Stimulated activated CD8-positive, alpha-beta memory T cell treated with anti-CD3 and anti-CD28 coated beads, Interleukin-2, amount 100 ng/mL, for 48 hours (primary cell): ENCODE results near the gene TRIP10.
A peak's percentile ranks its signal among the peaks of the same experiment; 100 is the strongest.
"Not testable (repeated sequence)": the region's sequence is repeated elsewhere in the genome, so short reads cannot be mapped to it uniquely, and the experiment has no call there.

Experiments used
- DNase-seq, 2 donors: peaks; one replicate each; pipeline ENCODE4 v3.0.0-alpha.2; 2020; ENCODE audit warnings: low read depth in 2 of 2

Gene TRIP10

GRCh38 chr19:6768236-6768785 lies 28.8 kb downstream of the TRIP10 start:
- no peak for DNase-seq

- no peak for DNase-seq
Measured at GRCh38 chr19:6769006-6769619, 29.6 kb downstream of the TRIP10 start.

DNA sequence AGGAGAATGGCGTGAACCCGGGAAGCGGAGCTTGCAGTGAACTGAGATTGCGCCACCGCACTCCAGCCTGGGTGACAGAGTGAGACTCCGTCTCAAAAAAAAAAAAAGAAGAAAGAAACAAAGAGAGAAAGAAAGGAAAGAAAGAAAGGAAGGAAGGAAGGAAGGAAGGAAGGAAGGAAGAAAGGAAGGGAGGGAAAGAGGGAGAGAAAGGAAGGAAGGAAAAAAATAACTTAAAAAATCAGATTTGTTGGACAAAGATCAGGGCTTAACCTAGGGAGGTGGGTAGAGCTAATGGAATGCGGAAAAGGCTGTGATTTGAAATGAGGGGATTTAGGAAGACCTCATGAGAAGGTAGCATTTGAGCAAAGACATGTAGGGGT lies 32.2 kb downstream of the TRIP10 start:
- not testable (repeated sequence) for DNase-seq

GRCh38 chr19:6772028-6772865 lies 32.8 kb downstream of the TRIP10 start, which contains the start of gene VAV1:
Gene VAV1 (plus strand): TSS chr19:6772708. CDS start chr19:6772808, 100 bp downstream.
- DNase-seq: peak; percentile 71 to 72

GRCh38 chr19:6772866-6773322 lies 33.4 kb downstream of the TRIP10 start:
- DNase-seq: no peak

- DNase-seq: peak; percentile 50 to 59
Measured at GRCh38 chr19:6773323-6773931, 33.9 kb downstream of the TRIP10 start.

DNA sequence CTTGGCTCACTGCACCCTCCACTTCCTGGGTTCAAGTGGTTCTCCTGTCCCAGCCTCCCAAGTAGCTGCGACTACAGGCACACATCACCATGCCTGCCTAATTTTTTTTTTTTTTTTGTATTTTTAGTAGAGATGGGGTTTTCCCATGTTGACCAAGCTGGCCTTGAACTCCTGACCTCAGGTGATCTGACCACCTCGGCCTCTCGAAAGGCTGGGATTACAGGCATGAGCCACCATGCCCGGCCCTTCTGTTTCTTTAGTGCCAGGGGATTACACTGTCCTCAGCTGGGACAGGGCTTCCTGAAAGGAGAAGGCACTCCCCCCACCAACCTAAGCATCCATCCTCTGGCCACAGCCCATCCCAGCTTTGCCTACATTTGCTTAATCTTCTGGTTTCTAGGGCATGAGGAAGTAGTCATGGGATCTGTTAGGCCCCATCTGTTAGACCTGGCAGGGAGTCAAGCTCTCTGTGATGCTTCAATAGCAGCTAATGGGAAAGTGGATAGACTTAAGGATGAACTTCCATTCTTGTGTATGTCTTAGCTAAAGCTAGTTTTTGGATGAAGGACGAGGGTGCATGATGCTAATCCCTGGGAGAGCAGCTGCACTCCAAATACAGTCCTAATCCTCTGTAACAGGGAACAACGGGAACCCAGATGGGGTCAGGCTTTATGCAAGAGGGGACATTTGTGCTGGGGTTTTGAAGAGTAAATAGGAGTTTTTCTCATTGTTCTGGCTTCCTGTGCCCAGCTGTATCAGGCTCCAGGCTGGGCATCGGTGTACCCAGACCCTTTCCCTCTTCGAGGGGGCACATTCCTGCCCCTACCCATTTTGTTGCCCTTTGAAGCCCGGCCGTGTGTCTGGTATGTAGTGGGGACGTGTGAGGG lies 35.6 kb downstream of the TRIP10 start:
- no peak for DNase-seq

GRCh38 chr19:6776045-6776444 lies 36.6 kb downstream of the TRIP10 start:
- DNase-seq: not testable (repeated sequence)

DNA sequence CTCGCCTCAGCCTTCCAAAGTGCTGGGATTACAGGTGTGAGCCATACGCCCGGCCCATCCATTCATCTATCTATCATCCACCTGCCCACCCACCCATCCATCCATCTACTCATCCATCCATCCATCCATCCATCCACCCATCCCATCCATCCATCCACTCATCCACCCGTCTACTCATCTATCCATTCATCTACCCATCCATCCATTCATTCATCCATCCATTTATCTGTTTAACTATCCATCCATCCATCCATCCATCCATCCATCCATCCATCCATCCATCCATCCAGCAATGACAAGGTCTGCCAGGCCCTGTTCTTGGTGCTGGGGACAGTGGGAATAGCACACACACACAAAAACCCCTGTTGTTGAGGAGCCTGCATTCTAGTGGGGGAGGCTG lies 37.5 kb downstream of the TRIP10 start:
- no peak for DNase-seq

DNA sequence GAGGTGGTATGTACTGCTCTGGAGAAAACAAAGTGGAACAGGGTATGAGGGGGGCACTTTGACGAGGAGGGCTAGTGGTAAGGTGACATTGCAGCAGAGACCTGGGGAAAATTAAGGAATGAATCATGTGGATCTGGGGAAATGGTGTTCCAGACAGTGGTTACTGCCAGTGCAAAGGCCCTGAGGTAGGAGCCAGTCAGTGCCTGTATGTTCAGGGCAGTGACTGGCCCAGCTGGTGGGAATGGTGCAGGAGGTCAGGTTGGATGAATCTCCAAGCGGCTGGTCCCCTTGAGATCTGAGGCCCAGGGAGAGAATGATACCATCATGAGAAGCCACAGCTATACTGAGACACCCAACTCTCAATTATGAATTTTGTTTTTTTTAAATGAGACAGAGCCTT lies 38.0 kb downstream of the TRIP10 start:
- no peak for DNase-seq

- DNase-seq: no peak
Measured at GRCh38 chr19:6778386-6778785, 38.9 kb downstream of the TRIP10 start.

GRCh38 chr19:6779206-6779605 lies 39.7 kb downstream of the TRIP10 start:
- DNase-seq: no peak

- DNase-seq: no peak
Measured at GRCh38 chr19:6787393-6787792, 47.9 kb downstream of the TRIP10 start.

DNA sequence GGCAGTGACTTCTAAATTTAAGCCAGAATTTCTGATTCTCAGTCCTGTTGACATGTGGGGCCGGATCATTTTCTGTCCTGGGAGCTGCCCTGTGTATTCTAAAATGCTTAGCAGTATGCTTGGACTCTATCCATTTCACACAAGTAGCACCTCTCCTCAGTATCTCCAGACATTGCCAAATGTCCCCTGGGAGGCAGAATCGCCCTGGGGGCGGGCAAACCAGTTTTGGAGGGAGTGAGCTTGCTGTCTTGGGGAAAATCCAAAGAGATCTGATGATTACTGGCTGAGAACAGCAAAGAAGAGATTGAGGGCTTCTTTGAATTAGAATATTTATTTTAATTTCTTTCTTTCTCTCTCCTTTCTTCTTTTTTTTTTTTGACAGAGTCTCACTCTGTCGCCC lies 49.4 kb downstream of the TRIP10 start:
- DNase-seq: no peak

DNA sequence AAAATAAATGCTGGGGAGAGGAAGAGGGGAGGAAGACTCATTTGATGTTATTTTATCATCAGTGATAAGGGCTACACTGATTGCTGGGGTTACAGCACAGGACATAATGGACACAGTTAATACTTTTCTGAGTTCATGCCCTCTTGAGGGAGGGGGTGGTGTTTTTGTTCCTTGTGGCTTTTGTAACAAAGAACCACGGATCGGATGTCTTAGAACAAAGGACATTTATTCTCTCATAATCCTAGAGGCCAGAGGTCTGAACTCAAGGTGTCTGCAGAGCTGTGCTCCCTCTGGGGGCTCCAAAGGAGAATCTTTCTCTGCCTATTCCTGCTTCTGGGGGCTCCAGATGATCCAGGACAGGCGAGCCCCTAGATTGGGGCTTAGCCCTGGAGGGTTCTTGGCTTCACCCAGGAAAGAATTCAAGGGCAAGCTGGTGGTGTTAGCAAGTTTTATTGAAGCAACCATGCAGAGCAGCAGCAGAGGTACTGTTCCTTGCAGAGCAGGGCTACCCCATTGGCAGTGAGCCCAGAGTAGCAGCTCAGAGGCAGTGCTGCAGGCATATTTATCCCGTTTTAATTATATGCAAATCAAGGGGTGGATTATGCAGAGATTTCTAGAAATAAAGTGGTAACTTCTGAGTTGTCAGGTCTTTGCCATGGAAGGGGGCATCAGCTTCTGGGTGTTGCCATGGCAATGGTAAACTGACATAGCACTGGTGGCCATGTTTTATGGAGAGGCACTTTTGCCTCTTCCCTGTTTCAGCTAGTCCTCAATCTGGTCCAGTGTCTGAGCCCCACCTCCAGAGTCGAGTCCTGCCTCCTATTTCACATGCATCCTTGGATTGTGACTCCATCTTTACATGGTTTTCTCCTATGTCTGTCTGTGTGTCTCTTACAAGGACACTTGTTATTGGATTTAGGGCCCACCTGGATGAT lies 51.0 kb downstream of the TRIP10 start:
- no peak for DNase-seq

- no peak for DNase-seq
Measured at GRCh38 chr19:6791237-6791636, 51.8 kb downstream of the TRIP10 start.

- DNase-seq: no peak
Measured at GRCh38 chr19:6793411-6793810, 53.9 kb downstream of the TRIP10 start.

DNA sequence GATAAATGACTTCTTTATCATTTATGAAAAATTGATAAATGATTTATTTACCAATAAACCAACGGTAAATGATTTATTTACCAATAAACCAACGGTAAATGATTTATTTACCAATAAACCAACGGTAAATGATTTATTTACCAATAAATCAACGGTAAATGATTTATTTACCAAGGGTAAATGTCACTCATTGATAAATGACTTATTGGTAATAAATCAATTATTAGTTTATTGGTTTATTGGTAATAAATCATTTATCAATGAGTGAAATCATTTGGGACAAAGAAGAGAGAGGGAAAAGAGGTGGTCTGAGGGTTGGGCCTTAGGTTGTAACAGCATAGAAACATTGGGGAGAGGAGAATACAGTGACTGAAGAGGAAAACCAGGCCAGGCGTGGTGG lies 54.5 kb downstream of the TRIP10 start:
- no peak for DNase-seq

GRCh38 chr19:6794686-6795431 lies 55.4 kb downstream of the TRIP10 start:
- DNase-seq: no peak

DNA sequence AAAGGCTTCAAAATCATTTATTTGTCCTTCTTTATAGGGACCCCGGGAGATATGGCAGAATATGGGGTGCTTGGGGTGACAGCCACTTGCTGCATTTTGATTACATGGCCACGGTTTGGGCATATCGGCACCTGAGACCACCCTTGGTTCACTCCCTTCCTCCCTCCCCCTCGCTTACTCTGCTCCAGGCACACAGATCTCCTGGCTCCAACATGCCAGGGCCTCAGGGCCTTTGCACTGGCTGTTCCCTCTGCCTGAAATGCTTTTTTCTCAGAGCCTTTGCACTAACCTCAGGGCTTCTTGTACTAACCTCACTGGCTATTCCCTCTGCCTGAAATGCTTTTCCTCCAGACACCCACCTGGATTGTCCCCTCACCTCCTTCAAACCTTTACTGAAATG lies 56.8 kb downstream of the TRIP10 start:
- no peak for DNase-seq
